Measurements from ENCODE around the gene TSHZ2. TPM values are rescaled to one million over a fixed set of nuclear protein-coding genes. Genes with fewer than 3 reads are reported as not detected.

The TSHZ2 gene
- total and polyA plus RNA-seq, 2 of the 4 experiments (the other 2 are of a cell fraction) = under 0.01 to 0.02 TPM

DNA sequence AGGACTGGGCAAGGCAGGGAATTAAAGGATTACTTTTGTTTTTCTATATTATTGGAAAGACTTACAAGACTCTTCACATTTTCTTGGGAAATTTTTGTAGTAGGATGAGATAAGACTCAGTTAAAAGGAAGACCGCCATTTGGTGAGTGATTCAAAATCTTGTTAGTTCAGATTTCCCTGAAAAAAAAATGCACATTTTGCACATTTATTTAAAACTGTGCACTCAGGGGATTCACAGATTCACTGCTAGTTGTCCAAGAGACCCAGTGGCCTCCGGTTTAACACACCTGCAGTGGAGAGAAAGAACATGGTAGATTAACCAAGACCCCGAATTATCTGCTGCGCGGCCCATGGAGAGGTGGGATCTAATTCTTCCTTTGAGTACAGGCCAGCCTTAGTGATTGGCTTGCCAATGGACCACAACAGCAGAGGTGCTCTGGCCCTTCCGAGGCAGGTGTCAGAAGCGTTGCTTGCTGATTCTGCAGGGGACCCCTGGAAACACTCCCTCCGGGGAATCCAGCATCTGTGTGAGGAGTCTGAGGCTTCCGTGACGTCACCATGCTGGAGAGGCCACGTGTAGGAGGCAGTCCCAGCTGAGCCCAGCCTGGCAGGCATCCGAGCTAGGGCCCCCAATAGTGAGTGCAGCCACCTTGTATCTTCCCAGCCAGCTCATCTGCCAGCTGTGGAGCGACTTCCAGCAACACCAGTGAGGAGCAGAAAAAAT is 552.6 kb downstream of the TSHZ2 start:
- H4K20me1 ChIP-seq (ENCODE audit: insufficient read depth, low read length) = no peaks in the 10 kb centered on the region
- BruUV-seq (replicated peaks) = no TSS peak
- H2AFZ ChIP-seq (replicated peaks; ENCODE audit: low read length, poor library complexity) = no peak overlapping the region
- no peak overlapping the region for H3K4ac ChIP-seq (ENCODE audit: low read depth, low read length)
- no peaks in the 10 kb centered on the region for H3K79me1 ChIP-seq (ENCODE audit: low read depth in 1 of 2, low read length in 2 of 2)
- TF ChIP-seq USF2 (IDR thresholded peaks at IDR 0.05; ENCODE audit: low read depth, low read length) (no peak), MAZ (IDR thresholded peaks at IDR 0.05; ENCODE audit: borderline replicate concordance, low read depth, low read length) (no peak)
- no peaks in the 10 kb centered on the region for H3K36me3 ChIP-seq (ENCODE audit: control insufficient read depth, insufficient read depth, low read length)
- no peak overlapping the region for H4K8ac ChIP-seq (ENCODE audit: low read depth in 2 of 2, low read length in 2 of 2)
- no peaks in the 10 kb centered on the region for H3K4me1 ChIP-seq (ENCODE audit: control insufficient read depth, insufficient read depth, low read length)
- H2AK5ac ChIP-seq (ENCODE audit: low read depth, low read length) = no peak overlapping the region
- 96% methylated on average over 3 of the region's 13 CpGs; no CpG with 5 or more reads in 1 of the 2 experiments for WGBS, 2 experiments (ENCODE audit: extremely low coverage in 2 of 2, insufficient read length in 1 of 2)
- H3K14ac ChIP-seq (replicated peaks; ENCODE audit: low read depth, low read length) = no peak overlapping the region
- no peak overlapping the region for H4K91ac ChIP-seq (ENCODE audit: insufficient read depth, low read depth, low read length)
- H3K4me2 ChIP-seq (ENCODE audit: low read depth, low read length) = no peak overlapping the region
- H3K23ac ChIP-seq (ENCODE audit: low read depth, low read length) = no peak overlapping the region
- H2BK120ac ChIP-seq (ENCODE audit: low read depth, low read length) = no peak overlapping the region
- H3K9me3 ChIP-seq (ENCODE audit: control insufficient read depth, insufficient read depth, low read length) = no peaks in the 10 kb centered on the region
- H3K4me3 ChIP-seq (ENCODE audit: insufficient read depth, low read depth, low read length) = no peak overlapping the region
- H2BK20ac ChIP-seq (ENCODE audit: low read depth, low read length) = no peak overlapping the region
- CTCF ChIA-PET = no interaction called here
- POLR2A ChIA-PET (ENCODE audit: unreplicated experiment) = no interaction called here
- DNase-seq (no peak), ATAC-seq (ENCODE audit: low read depth) (no peak)
- no peak overlapping the region for H3K56ac ChIP-seq (ENCODE audit: extremely low read depth, insufficient read depth, low read length)
- no peaks in the 10 kb centered on the region for H3K9me1 ChIP-seq (ENCODE audit: insufficient read depth, low read length)
- no peak overlapping the region for H3K27ac ChIP-seq (ENCODE audit: insufficient read depth, low read length)
- no peak overlapping the region for H2BK5ac ChIP-seq (ENCODE audit: low read depth, low read length, poor library complexity, severe bottlenecking)
- dilution Hi-C loops (cut with HindIII; ENCODE audit: low sequenced_read_pairs, unreplicated experiment) (no loop called here), intact Hi-C loops (cut with micrococcal nuclease) (no loop called here), in situ Hi-C loops (cut with MboI; ENCODE audit: low sequenced_read_pairs) (no loop called here)
- no peak overlapping the region for H2AK9ac ChIP-seq (replicated peaks; ENCODE audit: low read depth, low read length, poor library complexity)
- H4K5ac ChIP-seq (ENCODE audit: low read depth, low read length) = no peak overlapping the region
- no peak overlapping the region for H3K9ac ChIP-seq (ENCODE audit: low read depth, low read length)
- H3K27me3 ChIP-seq (ENCODE audit: control insufficient read depth, insufficient read depth, low read length) = no peaks in the 10 kb centered on the region
- no peak overlapping the region for H3K18ac ChIP-seq (ENCODE audit: low read depth, low read length)
- H2BK15ac ChIP-seq (ENCODE audit: low read depth, low read length) = no peak overlapping the region

Measured in IMR-90 (cell line).